HG02981 (cell line): ENCODE data around the gene BACH2.

ENCODE experiments used
- ATAC-seq: cut with Tn5 transposase; IDR thresholded peaks from one replicate; pipeline ENCODE4 v1.9.1; 2021; ENCODE audit warnings: mild to moderate bottlenecking, moderate library complexity; ENCODE audit not compliant: unreplicated experiment

Gene BACH2

GRCh38 chr6:90302320-90302719 is 5.7 kb upstream of the BACH2 start:
- no peak for ATAC-seq

DNA sequence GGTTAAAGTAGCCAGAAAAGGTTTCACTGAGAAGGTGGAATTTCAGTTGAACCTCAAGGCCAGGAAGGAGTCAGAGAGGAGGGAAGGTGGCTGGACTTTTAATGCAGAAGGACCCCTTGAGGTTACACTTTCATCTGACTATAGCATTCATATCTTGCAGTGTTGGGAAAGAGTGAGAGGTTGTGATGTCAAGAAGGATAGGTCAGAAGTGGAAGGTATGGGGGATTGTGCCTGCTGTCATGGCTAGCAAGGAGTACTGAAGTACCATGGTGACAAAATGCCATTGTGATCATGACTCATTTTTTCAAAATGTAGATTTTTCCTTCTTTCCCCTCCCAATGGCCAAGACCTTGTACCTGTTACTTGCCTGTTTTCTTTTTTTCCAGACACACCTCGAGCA is 5.2 kb upstream of the BACH2 start:
- no peak for ATAC-seq

DNA sequence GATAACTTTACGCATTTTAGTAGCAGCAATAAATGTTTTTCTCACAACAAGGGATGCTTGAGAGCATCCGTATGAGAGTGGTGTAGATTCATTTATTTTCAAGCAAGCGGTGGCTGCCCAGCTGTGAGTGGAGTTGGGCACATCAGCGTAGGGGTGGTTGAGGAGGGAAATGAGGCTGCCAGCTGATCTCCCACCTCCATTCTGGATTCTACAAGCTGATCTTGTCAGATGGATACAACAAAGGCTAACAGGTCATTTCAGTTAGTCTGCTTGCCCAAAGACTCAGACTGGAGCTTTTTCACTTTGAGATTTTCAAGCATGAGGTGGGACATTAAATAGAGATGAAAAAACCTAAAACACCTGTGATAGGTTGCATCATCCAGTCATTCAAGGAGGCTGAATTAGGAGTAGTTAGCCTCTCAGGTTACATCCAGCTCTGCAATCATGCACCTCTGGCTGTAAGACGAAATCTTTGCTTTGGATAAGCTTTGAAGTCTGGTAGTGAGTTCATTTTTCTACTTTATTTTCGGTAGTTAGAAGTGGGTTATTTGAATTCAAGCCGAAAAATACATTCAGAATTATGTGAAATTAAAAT is 1.9 kb upstream of the BACH2 start:
- no peak for ATAC-seq

DNA sequence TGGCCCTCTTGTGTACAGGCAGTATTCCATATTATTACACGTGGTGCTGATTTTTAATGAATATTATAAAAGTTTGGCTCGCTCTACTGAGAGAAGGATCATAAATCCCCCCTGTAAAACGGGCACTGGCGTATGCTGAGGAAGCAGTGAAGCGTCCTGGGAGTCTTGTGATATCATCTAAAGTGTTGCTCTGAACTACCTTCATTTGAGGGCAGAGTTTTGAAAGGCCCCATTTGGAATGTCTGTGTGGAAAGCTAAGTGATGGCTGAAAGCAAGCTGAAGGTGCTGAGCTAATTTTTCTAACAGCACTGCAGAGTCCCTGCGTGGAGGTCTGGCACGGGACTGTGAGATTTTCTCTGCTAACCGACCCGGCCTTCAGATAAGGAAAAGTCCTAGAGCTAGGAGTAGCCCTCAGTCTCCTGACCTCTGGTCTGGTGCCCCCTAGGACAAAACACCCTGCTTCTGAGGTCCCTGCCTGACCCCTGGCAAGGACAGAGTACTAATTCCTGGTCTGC is 1.3 kb upstream of the BACH2 start:
- ATAC-seq = no peak

GRCh38 chr6:90297115-90297866 is 648 bp upstream of the BACH2 start:
- ATAC-seq = no peak

GRCh38 chr6:90295854-90296340 is 746 bp downstream of the BACH2 start:
- peak; percentile 47 for ATAC-seq

DNA sequence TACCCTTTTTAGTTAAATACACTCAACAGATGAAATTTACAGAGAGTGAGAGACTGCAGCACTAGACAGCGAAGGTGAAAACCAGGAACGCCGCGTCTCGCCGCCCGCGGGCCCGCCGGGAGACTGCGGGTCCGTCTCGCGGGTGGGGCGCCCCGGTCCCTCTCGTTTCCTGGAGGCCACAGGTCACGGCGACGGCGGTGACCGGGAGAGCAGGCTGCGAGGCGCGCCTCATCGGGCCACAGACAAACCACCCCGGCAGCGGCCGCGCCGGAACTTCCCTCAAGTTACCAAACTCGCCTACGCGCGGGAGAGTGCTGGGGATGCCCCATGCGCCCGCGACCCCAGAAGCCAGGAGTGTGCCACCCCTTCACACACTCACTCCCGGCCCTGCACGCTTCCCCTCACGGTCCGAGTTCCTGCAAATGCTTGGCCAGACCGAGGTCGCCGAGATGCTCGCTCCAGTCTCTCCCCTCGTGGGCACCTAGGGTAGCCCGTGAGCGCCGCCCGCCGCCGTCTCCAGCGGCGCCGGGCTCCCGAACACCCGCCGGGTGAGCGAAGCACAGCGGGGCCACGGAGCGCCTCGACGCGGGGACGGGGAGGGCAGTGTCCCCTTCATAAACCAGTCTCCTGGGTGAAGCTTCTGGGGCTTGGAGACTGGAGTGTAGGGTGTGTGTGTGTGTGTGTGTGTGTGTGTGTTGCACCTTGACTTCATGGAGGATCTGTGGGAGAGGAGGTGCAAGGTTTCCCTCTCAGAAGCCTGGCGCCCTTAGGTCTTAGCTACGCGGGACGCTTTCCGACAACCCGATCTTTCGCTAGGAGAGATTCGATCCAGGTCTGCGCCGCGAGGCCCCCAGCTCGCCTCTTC is 1.4 kb downstream of the BACH2 start:
- ATAC-seq = peak; percentile 23

GRCh38 chr6:90294614-90294988 is 2.0 kb downstream of the BACH2 start:
- no peak for ATAC-seq

DNA sequence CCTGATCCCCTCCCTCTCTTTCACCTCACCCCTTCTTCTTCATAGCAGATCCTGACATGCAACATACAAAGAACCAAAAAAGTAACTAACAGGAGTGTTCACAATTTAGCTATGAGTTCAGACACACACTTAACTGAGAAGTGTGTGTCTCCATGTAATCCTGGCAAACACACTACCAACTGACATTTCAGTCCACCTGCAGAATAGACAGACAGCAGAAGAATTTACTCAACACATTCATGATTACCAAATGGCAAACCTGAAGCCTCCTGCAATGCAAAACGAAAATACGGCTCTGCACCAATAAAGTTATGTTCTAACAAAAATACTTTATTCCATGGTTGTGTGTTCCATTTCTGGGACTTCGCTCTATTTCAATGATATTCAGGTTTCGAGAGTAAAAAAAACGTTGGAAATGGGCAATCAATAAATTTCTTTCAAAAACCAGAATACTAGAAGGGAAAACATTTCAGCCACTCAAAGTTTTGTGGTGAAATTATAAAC is 2.6 kb downstream of the BACH2 start:
- ATAC-seq = no peak

GRCh38 chr6:90293319-90293953 is 3.2 kb downstream of the BACH2 start:
- ATAC-seq = no peak

DNA sequence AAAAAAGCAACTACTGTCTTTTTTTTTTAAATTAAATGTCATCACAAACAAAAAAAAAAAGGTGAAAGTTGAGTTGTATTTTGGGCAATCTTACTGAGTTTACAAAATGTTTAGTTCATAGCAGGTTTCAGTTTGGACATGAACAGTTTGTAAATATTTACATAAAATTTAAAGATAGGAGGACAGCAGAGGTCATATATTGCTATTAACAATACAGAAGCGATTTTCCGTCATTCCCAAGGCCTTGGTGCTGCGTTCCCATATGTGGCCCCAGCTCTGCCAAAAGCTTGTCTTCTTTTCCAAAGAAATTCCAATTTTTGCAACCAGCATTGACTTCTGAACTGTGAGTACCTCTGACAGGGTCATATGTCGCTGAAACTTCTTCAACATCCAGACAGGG is 5.1 kb downstream of the BACH2 start:
- no peak for ATAC-seq

GRCh38 chr6:90290811-90291420 is 5.7 kb downstream of the BACH2 start:
- ATAC-seq = no peak

DNA sequence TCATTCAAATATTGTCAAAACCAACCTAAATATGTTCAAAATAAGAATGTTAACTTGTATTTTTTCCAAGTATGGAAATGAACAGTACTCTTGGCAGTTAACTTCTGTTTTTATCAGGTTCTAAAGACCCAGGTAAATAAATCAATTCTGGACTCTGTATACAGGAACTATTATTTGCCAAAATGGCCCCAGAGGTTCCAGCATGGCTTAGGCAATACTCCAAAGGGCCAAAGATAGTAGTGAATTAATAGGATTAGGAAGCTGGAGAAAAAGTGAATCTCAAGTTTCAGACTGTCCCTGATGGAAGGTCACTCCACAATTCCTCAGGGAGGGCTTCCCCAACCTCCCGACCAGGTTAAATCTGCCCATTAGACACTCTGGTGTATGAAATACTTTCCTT is 6.7 kb downstream of the BACH2 start:
- no peak for ATAC-seq

DNA sequence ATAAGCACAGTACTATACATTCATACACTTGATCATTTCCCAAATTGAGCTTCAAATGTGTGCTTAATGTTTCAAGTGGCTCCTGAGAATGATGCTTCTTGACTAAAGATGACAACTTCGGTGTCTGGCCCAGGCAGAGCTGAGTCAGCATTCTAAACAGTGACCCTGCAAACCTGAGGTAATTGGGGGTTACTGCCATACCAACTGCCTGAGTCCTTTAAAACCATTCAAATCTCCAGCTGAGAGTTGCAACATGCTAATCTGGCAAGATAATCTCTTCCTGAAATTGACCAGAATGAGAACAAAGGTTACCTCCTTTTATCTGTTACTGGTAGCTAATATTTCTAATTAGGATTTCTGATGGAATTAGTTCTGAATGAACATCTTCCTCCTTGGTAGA is 8.2 kb downstream of the BACH2 start:
- ATAC-seq = no peak

- ATAC-seq = no peak
These were observed 9.7 kb downstream of the BACH2 start for GRCh38 chr6:90286884-90287488.

- ATAC-seq = peak; percentile 77
These were observed 10.8 kb downstream of the BACH2 start for GRCh38 chr6:90285611-90286381.

- ATAC-seq = peak; percentile 27
These were observed 11.6 kb downstream of the BACH2 start for GRCh38 chr6:90285042-90285481.

- peak; percentile 60 for ATAC-seq
These were observed 12.2 kb downstream of the BACH2 start for GRCh38 chr6:90284236-90285041.
